Stomach (tissue), 9 donors: ENCODE measurements around the gene DNAJB13. TPM values are rescaled to one million over a fixed set of nuclear protein-coding genes. Genes with fewer than 3 reads are reported as not detected.

Experiments
- DNase-seq, 2 donors: peaks; one replicate each; pipeline versions ENCODE4 v3.0.0 to v3.0.0-alpha.2; 2013 to 2019
- H3K27ac ChIP-seq, 5 donors: fragments of 200-600 bp in 4 of 5; sonication (generic) in 4 of 5; one replicate each; pipeline ENCODE4 v1.5.1; 2013 to 2019; ENCODE audit warnings: mild to moderate bottlenecking in 1 of 5, moderate library complexity in 1 of 5
- H3K27me3 ChIP-seq, 3 donors: fragments of 200-600 bp; sonication (generic); one replicate each; pipeline ENCODE4 v1.5.1; 2017 to 2019; ENCODE audit warnings: mixed run types in 1 of 3
- H3K36me3 ChIP-seq, 4 donors: fragments of 200-600 bp; sonication (generic); 1 replicate in 3 of 4; 2 replicates in 1 of 4; pipeline ENCODE4 v1.5.1; 2016 to 2019
- H3K4me1 ChIP-seq, 4 donors: fragments of 200-600 bp; sonication (generic); one replicate each; pipeline ENCODE4 v1.5.1; 2016 to 2019
- H3K4me3 ChIP-seq, 4 donors: fragments of 200-600 bp; sonication (generic) in 3 of 4; one replicate each; pipeline ENCODE4 v1.5.1; 2016 to 2019; ENCODE audit warnings: mild to moderate bottlenecking in 1 of 4
- H3K9me3 ChIP-seq, 4 donors: fragments of 200-600 bp; sonication (generic); one replicate each; pipeline ENCODE4 v1.5.1; 2016 to 2019
- EP300 ChIP-seq: sonication (generic); formaldehyde crosslinking; IDR thresholded peaks from one replicate; pipeline ENCODE4 v1.6.1; 2017; ENCODE audit warnings: antibody characterized with exemption
- POLR2A ChIP-seq, 4 donors: fragments of 450-650 bp; IDR thresholded peaks; one replicate each; pipeline ENCODE4 v1.6.1; 2016; ENCODE audit warnings: antibody characterized with exemption in 4 of 4, control low read depth in 2 of 4, mild to moderate bottlenecking in 1 of 4, moderate library complexity in 1 of 4
- POLR2AphosphoS5 ChIP-seq, 3 donors: sonication (generic); formaldehyde crosslinking; IDR thresholded peaks; one replicate each; pipeline ENCODE4 v1.6.1; 2016; ENCODE audit warnings: antibody characterized with exemption in 3 of 3
- whole genome bisulfite sequencing, 5 donors: extraction: QIAGEN DNeasy Blood & Tissue Kit in 3 of 5; methylation state at CpG; one replicate each; pipeline versions ENCODE4 v1.1.5 to v1.1.7; 2013 to 2018; 5-methylcytosine and 5-hydroxymethylcytosine counted together
- intact Hi-C: fragments of 100-400 bp; cut with DNase I; formaldehyde crosslinking; loops from one replicate; pipeline ENCODE4 v1.15.1; 2023; ENCODE audit warnings: low total_unique reads
- polyA plus RNA-seq, 3 donors: library from polyadenylated mRNA; stranded (reverse); fragments of 200-250 nt; gene quantifications; one replicate each; pipeline ENCODE4 v1.2.3, GENCODE V29; 2013
- total RNA-seq, 5 donors: library from RNA; depleted of rRNA; stranded (reverse); fragments of >200 nt; gene quantifications; one replicate each; pipeline versions ENCODE4 v1.1.0 to v1.2.3, GENCODE V29; 2014 to 2016
- TF ChIP-seq, protein P1 (sequence below), 7 experiments: fragments of 450-650 bp in 4 of 7; fragments of 200-600 bp in 3 of 7; sonication (generic) in 3 of 7; IDR thresholded peaks; one replicate each; pipeline ENCODE4 v1.5.1; 2016 to 2019; ENCODE audit warnings: antibody characterized with exemption in 7 of 7, control low read depth in 2 of 7, mild to moderate bottlenecking in 1 of 7
- donor health status: healthy with polysubstance abuse.
- donor health status: Bipolar disorder and iron deficiency.
- donor health status: healthy.

The DNAJB13 gene
- total and polyA plus RNA-seq, 8 donors: 0.28 TPM; not detected in 7

DNA sequence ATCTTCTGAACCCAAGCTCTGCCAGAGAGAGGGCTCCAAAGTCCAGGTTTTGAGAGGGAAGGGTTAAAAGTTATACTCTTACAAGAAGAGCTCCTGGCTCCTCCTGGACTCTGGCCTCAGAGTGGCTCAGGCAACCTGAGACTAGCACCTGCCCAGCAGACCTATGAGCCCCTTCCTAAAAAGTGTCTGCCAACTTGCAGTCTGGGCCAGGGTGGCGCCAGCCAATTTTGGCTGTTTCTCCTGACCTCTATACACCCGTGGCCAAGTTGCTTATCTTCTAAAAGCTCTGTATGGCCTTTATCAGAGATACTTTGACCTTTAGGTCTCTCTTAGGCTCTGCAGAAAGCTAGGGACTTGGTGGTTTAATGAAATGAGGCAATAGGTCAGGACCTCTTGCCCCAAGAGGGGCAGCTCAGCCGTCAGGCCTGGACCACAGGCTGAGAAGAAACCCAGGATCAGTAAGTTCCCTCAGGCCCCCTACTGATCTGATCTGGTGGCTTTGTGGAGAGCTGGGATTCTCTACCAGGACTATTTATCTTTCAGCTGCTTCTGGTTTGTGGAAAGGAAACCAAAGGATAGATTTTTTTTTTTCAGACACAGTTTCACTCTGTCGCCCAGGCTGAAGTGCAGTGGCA lies 68.4 kb downstream of the DNAJB13 start:
- intact Hi-C loops: no loop called here
- WGBS, 5 donors: 23 to 41% (median 32%) methylated on average over 4 of the region's 4 CpGs
- DNase-seq: peak in 1 of 2 donors; percentile 69

DNA sequence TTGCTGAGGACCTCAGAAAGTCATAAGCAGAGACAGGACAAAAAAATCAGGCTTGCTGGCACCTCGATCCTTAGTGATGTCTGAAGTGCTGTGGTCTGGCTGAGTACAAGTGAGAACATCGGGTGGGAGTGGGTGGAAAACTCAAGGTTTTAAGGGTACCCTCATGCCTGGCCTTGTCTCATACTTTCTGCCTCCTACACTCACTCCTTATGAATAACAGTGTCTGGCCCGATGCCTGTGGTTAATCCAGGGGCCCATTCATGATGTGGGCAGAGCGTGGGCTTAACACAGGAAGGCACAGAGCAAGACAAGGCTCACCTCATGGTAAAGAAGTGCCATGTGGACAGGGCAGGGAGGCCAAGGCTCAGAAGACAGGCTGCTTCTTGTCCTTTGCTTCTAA lies 69.0 kb downstream of the DNAJB13 start:
- WGBS, 5 donors: 70 to 84% (median 81%) methylated on average over 4 of the region's 4 CpGs
- H3K4me3 ChIP-seq: no peak overlapping the region
- H3K4me1 ChIP-seq: peaks cover 34 to 51% (median 44%) of the 10 kb centered on the region in 4 donors
- no peaks in the 10 kb centered on the region for H3K27me3 ChIP-seq
- intact Hi-C loops: loop anchor here (10.0 kb wide), 1 partner anchor 45 kb away; no protein-coding TSS in a partner anchor
- H3K36me3 ChIP-seq: peaks cover 0 to 28% (median 12%) of the 10 kb centered on the region in 4 donors
- no peak for TF ChIP-seq POLR2AphosphoS5 (IDR thresholded peaks at IDR 0.05)
- TF ChIP-seq EP300: no peak
- TF ChIP-seq POLR2A (IDR thresholded peaks at IDR 0.05): no peak
- TF ChIP-seq, protein P1, sequence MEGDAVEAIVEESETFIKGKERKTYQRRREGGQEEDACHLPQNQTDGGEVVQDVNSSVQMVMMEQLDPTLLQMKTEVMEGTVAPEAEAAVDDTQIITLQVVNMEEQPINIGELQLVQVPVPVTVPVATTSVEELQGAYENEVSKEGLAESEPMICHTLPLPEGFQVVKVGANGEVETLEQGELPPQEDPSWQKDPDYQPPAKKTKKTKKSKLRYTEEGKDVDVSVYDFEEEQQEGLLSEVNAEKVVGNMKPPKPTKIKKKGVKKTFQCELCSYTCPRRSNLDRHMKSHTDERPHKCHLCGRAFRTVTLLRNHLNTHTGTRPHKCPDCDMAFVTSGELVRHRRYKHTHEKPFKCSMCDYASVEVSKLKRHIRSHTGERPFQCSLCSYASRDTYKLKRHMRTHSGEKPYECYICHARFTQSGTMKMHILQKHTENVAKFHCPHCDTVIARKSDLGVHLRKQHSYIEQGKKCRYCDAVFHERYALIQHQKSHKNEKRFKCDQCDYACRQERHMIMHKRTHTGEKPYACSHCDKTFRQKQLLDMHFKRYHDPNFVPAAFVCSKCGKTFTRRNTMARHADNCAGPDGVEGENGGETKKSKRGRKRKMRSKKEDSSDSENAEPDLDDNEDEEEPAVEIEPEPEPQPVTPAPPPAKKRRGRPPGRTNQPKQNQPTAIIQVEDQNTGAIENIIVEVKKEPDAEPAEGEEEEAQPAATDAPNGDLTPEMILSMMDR (IDR thresholded peaks at IDR 0.05): no peak
- no peak for DNase-seq
- peak overlapping the region; percentile 80 to 92 (median 90) for H3K27ac ChIP-seq
- no peaks in the 10 kb centered on the region for H3K9me3 ChIP-seq

More for the DNA sequence above, 68.4 kb downstream of the DNAJB13 start:
- H3K4me1 ChIP-seq: peaks cover 34 to 48% (median 42%) of the 10 kb centered on the region in 4 donors
- no peak overlapping the region for H3K4me3 ChIP-seq
- peak overlapping the region; percentile 80 to 92 (median 90) for H3K27ac ChIP-seq
- TF ChIP-seq, protein P1 (IDR thresholded peaks at IDR 0.05): no peak
- no peak for TF ChIP-seq POLR2A (IDR thresholded peaks at IDR 0.05)
- no peak for TF ChIP-seq EP300
- no peak for TF ChIP-seq POLR2AphosphoS5 (IDR thresholded peaks at IDR 0.05)
- H3K36me3 ChIP-seq: peaks cover 0 to 29% (median 15%) of the 10 kb centered on the region in 4 donors
- no peaks in the 10 kb centered on the region for H3K27me3 ChIP-seq
- H3K9me3 ChIP-seq: no peaks in the 10 kb centered on the region

Other genes starting within 250 kb of the DNAJB13 start
- gene RAB6A, start 190.0 kb upstream of the DNAJB13 start, total RNA-seq: 100 to 1,000 TPM in 2 of 5 donors, 10 to 100 TPM in 3; 43.2 to 373 (median 89.4) TPM
- gene RAB6A, start 190.0 kb upstream of the DNAJB13 start, polyA plus RNA-seq: 10 to 100 TPM; 34.7 to 64.5 (median 49.3) TPM
- gene MRPL48, start 163.2 kb upstream of the DNAJB13 start, total RNA-seq: 100 to 1,000 TPM in 1 of 5 donors, 10 to 100 TPM in 2, 1 to 10 TPM in 2; 1.2 to 118 (median 19.7) TPM
- 10 to 100 TPM; 36.1 to 50.5 (median 38.6) TPM for gene MRPL48, start 163.2 kb upstream of the DNAJB13 start, polyA plus RNA-seq
- 10 to 100 TPM in 4 of 5 donors, 1 to 10 TPM in 1; 6.1 to 80.1 (median 42.0) TPM for gene COA4, start 74.2 kb upstream of the DNAJB13 start, total RNA-seq
- 10 to 100 TPM; 71.1 to 94.0 (median 84.5) TPM for gene COA4, start 74.2 kb upstream of the DNAJB13 start, polyA plus RNA-seq
- 10 to 100 TPM in 2 of 5 donors, 1 to 10 TPM in 2, not detected in 1; 5.4 to 20.4 (median 12.1) TPM for gene PAAF1, start 74.0 kb upstream of the DNAJB13 start, total RNA-seq
- gene PAAF1, start 74.0 kb upstream of the DNAJB13 start, polyA plus RNA-seq: 10 to 100 TPM in 2 of 3 donors, 1 to 10 TPM in 1; 10.0 to 20.3 (median 13.1) TPM
- 100 to 1,000 TPM in 1 of 5 donors, 10 to 100 TPM in 4; 15.2 to 111 (median 41.9) TPM for gene UCP2, start 31.8 kb downstream of the DNAJB13 start, total RNA-seq
- 10 to 100 TPM; 21.9 to 55.3 (median 49.3) TPM for gene UCP2, start 31.8 kb downstream of the DNAJB13 start, polyA plus RNA-seq
- 10 to 100 TPM in 1 of 5 donors, 1 to 10 TPM in 1, under 1 TPM in 2, not detected in 1; under 0.01 to 28.0 (median 1.3) TPM for gene UCP3, start 58.1 kb downstream of the DNAJB13 start, total RNA-seq
- 1 to 10 TPM in 1 of 3 donors, under 1 TPM in 2; 0.19 to 1.4 (median 0.70) TPM for gene UCP3, start 58.1 kb downstream of the DNAJB13 start, polyA plus RNA-seq
- gene C2CD3, start 220.0 kb downstream of the DNAJB13 start, total RNA-seq: 100 to 1,000 TPM in 2 of 5 donors, 10 to 100 TPM in 3; 22.9 to 176 (median 93.6) TPM
- gene C2CD3, start 220.0 kb downstream of the DNAJB13 start, polyA plus RNA-seq: 1 to 10 TPM; 5.6 to 7.0 (median 5.7) TPM
- gene PPME1, start 220.3 kb downstream of the DNAJB13 start, total RNA-seq: 10 to 100 TPM in 2 of 5 donors, 1 to 10 TPM in 3; 2.0 to 31.0 (median 7.0) TPM
- gene PPME1, start 220.3 kb downstream of the DNAJB13 start, polyA plus RNA-seq: 10 to 100 TPM; 15.4 to 26.2 (median 21.0) TPM